HepG2 (cell line): ENCODE data around the gene RAB15.

Experiments
- JUND ChIP-seq: sonication (generic); formaldehyde crosslinking; IDR thresholded peaks from 2 replicates; pipeline ENCODE4 v1.8.0; 2022; ENCODE audit warnings: mild to moderate bottlenecking, missing genetic modification reagents
- MXD4 ChIP-seq: IDR thresholded peaks from 2 replicates; pipeline ENCODE4 v1.6.1; 2016; ENCODE audit warnings: mild to moderate bottlenecking, missing biosample characterization, missing genetic modification reagents
- POLR2AphosphoS5 ChIP-seq: IDR thresholded peaks from 2 replicates; pipeline ENCODE4 v1.6.1; 2012; ENCODE audit warnings: low read depth, low read length
- SP1 ChIP-seq, 2 experiments: fragments of 450-650 bp in 1 of 2; sonication (generic) in 1 of 2; formaldehyde crosslinking in 1 of 2; IDR thresholded peaks; 2 replicates each; pipeline versions ENCODE4 v1.4.0 to v1.6.1; 2016 to 2020; ENCODE audit warnings: missing genetic modification reagents in 1 of 2
- SRSF9 ChIP-seq: fragments of 200-400 bp; formaldehyde crosslinking; IDR thresholded peaks from 2 replicates; pipeline ENCODE4 v1.6.1; 2018; ENCODE audit warnings: borderline replicate concordance, mild to moderate bottlenecking, low read depth, low read length; ENCODE audit not compliant: insufficient read depth, poor library complexity, severe bottlenecking
- TF ChIP-seq, protein P1 (sequence below): sonication (generic); formaldehyde crosslinking; IDR thresholded peaks from 2 replicates; pipeline ENCODE4 v1.5.1; 2020; ENCODE audit warnings: mild to moderate bottlenecking, missing genetic modification reagents, moderate library complexity

DNA sequence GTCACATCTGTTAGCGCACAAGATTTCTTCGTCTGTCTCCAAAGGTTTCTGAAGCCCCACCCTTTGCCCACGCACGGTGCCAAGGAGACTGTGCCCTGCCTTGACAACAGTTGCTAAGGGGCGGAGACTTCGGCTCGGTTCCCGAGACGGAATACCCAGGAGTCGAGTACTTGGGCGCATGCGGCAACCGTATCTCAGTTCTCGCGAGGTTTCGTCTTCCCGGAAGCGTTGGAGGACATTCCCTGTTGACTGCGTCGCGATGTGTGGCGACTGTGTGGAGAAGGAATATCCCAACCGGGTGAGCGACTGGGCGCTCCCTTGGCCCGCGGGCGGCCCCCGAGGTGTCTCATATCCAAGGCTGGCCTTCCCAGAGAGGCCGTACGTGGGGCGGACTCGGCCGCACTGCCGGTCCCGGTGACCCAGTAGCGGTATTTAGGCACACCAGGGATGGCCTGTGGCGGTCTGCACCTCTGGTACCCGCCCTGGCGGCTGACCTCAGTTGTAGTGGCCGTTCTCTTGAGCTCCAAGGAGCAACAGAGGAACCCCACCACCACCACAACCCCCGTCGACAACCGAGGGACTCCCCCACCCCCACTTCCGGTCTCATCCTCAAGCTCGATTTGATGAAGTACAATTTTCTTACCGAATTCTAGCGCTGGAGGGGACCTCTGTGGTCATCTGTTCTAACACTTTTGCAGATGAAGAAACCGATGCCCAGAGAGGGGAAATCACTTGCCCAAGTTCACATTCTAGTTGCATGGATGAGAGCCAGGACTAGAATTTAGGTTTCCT lies 57.7 kb downstream of the RAB15 start, which contains the start of gene CHURC1:
- TF ChIP-seq MXD4: no peak; the same call in 1 of the 2 replicates
- TF ChIP-seq POLR2AphosphoS5: peak; percentile 96
- no peak for TF ChIP-seq SP1 (IDR thresholded peaks at IDR 0.05)
- TF ChIP-seq SP1 (CRISPR knock-in tag; IDR thresholded peaks at IDR 0.05): 0 out of 2 replicates have a peak, but pooled peaks have one; percentile 23
- TF ChIP-seq, protein P1, sequence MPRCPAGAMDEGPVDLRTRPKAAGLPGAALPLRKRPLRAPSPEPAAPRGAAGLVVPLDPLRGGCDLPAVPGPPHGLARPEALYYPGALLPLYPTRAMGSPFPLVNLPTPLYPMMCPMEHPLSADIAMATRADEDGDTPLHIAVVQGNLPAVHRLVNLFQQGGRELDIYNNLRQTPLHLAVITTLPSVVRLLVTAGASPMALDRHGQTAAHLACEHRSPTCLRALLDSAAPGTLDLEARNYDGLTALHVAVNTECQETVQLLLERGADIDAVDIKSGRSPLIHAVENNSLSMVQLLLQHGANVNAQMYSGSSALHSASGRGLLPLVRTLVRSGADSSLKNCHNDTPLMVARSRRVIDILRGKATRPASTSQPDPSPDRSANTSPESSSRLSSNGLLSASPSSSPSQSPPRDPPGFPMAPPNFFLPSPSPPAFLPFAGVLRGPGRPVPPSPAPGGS (CRISPR knock-in tag): peak; percentile 55; the same call in 1 of the 2 replicates
- no peak for TF ChIP-seq SRSF9
- TF ChIP-seq JUND (CRISPR knock-in tag): no peak
